T-helper 1 cell treated with Interleukin-12 subunit alpha and Interleukin-12 subunit beta and Interleukin-4 antibody, amounts not matched to agents 30 ng/mL and 1 ng/mL, for 36 hours (primary cell): ENCODE data around the gene ZDHHC11. TPM values are rescaled to one million over a fixed set of nuclear protein-coding genes. Genes with fewer than 3 reads are reported as not detected.
"Not testable (repeated sequence)": the region's sequence is repeated elsewhere in the genome, so short reads cannot be mapped to it uniquely, and the experiment has no call there.

ENCODE experiments used
- intact Hi-C: fragments of 100-400 bp; cut with micrococcal nuclease; formaldehyde crosslinking; loops from one replicate; pipeline ENCODE4 v1.15.1; 2024
- total RNA-seq: library from RNA; stranded (reverse); gene quantifications from 2 replicates; pipeline ENCODE4 v1.2.3, GENCODE V29; 2022

The ZDHHC11 gene
- total RNA-seq, 1 donor from 2014 or later, result 26.9 TPM

- intact Hi-C loops, result not testable (repeated sequence)
Measured at GRCh38 chr5:778421-778820, 72.4 kb downstream of the ZDHHC11 start.

GRCh38 chr5:777756-778161 lies 73.0 kb downstream of the ZDHHC11 start:
- intact Hi-C loops, result no loop called here

GRCh38 chr5:776862-777711 lies 73.7 kb downstream of the ZDHHC11 start:
- intact Hi-C loops, result no loop called here

- intact Hi-C loops, result no loop called here
Measured at GRCh38 chr5:775961-776861, 74.6 kb downstream of the ZDHHC11 start.

- intact Hi-C loops, result not testable (repeated sequence)
Measured at GRCh38 chr5:775595-775960, 75.2 kb downstream of the ZDHHC11 start.

GRCh38 chr5:774854-775505 lies 75.8 kb downstream of the ZDHHC11 start:
- intact Hi-C loops, result not testable (repeated sequence)

GRCh38 chr5:774304-774703 lies 76.5 kb downstream of the ZDHHC11 start:
- intact Hi-C loops, result not testable (repeated sequence)

GRCh38 chr5:773517-774264 lies 77.1 kb downstream of the ZDHHC11 start:
- intact Hi-C loops, result no loop called here

GRCh38 chr5:772931-773330 lies 77.9 kb downstream of the ZDHHC11 start:
- intact Hi-C loops, result not testable (repeated sequence)

GRCh38 chr5:772547-772890 lies 78.3 kb downstream of the ZDHHC11 start:
- intact Hi-C loops, result not testable (repeated sequence)

- intact Hi-C loops, result not testable (repeated sequence)
Measured at GRCh38 chr5:771841-772546, 78.8 kb downstream of the ZDHHC11 start.

- intact Hi-C loops, result not testable (repeated sequence)
Measured at GRCh38 chr5:771087-771781, 79.6 kb downstream of the ZDHHC11 start.

- intact Hi-C loops, result not testable (repeated sequence)
Measured at GRCh38 chr5:770585-770984, 80.2 kb downstream of the ZDHHC11 start.

- intact Hi-C loops, result not testable (repeated sequence)
Measured at GRCh38 chr5:769485-770145, 81.2 kb downstream of the ZDHHC11 start.

- intact Hi-C loops, result no loop called here
Measured at GRCh38 chr5:766666-767431, 83.9 kb downstream of the ZDHHC11 start.

GRCh38 chr5:765948-766631 lies 84.7 kb downstream of the ZDHHC11 start:
- intact Hi-C loops, result no loop called here

- intact Hi-C loops, result no loop called here
Measured at GRCh38 chr5:763998-764781, 86.6 kb downstream of the ZDHHC11 start.
